HG02763 (cell line): Measurements from ENCODE around the gene CD274.
"Not testable (repeated sequence)": the region's sequence is repeated elsewhere in the genome, so short reads cannot be mapped to it uniquely, and the experiment has no call there.

ENCODE experiments used
- ATAC-seq: cut with Tn5 transposase; IDR thresholded peaks from one replicate; pipeline ENCODE4 v1.9.1; 2021; ENCODE audit warnings: mild to moderate bottlenecking, moderate library complexity; ENCODE audit not compliant: unreplicated experiment

Gene CD274

DNA sequence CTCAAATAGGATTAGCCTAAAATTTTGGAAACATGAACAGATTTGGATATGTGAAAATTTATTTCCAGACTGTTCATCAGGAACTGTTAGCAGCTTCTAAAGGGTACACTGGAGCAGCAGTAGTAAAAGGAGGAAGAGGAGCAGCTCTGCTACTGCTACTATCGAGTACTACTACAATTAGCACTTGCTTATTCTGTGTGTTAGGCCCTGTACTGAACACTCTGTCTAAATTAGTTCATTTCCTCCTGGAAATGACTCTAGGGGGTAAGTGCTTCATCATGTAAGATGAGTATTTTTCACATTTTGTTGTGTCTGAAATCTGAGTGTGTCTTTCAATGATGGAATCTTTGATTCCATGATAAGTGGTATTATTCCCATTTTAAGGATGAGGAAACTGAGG is 9.8 kb downstream of the CD274 start:
- no peak for ATAC-seq

DNA sequence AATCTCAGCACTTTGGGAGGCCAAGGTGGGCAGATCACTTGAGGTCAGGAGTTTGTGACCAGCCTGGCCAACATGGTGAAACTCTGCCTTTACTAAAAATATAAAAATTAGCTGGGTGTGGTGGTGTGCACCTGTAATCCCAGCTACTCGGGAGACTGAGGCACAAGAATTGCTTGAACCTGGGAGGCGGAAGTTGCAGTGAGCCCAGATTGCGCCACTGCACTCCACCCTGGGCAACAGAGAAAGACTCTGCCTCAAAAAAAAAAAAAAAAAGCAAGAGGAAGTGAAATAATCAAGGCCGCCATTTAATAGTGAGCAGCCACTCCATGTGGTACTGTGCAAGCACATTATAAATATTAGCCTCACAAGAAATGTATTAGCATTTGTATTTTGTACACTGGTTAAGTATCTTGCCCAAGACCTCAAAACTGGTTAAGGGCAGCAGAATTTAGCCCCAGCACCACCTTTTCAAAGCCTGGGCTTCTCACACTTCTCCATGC is 14.5 kb downstream of the CD274 start:
- not testable (repeated sequence) for ATAC-seq

DNA sequence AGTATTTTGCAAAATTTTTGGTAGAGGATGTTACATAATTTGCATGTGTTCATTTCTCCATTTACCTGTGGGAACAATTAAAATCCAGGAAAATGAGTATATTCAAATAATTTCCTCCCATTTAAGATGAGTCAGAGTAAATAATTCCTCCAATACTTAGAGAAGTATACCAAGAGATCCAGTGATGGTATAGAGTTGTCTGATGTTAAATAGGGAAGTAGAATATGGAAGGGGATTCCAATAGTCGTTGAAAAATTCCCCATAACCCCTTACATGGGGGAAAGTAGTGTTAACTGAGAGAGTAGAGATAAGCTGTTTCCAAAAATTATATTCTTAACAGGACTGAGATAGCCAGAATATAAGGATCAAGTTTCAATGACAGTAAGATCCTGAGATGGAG is 15.7 kb downstream of the CD274 start:
- no peak for ATAC-seq

DNA sequence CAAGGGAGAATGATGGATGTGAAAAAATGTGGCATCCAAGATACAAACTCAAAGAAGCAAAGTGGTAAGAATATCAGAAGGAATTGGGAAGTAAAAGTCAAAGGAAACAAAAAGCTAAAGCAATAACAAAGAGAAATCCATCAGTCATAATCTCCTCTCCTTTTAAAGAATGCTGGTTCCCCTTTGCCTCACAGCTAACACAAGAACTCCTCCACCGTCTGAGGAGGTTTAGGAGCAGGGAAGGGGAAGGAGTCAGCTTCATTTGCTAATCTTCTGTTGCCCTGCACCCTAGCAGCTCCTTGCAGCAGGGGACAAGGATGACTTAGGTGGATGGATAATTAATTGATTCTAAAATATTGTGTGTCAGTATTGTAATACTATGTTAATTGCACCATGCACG is 16.4 kb downstream of the CD274 start:
- ATAC-seq = no peak

DNA sequence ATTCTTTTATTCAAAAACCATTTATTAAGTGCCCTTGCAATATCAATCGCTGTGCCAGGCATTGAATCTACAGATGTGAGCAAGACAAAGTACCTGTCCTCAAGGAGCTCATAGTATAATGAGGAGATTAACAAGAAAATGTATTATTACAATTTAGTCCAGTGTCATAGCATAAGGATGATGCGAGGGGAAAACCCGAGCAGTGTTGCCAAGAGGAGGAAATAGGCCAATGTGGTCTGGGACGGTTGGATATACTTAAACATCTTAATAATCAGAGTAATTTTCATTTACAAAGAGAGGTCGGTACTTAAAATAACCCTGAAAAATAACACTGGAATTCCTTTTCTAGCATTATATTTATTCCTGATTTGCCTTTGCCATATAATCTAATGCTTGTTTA is 18.5 kb downstream of the CD274 start:
- no peak for ATAC-seq

DNA sequence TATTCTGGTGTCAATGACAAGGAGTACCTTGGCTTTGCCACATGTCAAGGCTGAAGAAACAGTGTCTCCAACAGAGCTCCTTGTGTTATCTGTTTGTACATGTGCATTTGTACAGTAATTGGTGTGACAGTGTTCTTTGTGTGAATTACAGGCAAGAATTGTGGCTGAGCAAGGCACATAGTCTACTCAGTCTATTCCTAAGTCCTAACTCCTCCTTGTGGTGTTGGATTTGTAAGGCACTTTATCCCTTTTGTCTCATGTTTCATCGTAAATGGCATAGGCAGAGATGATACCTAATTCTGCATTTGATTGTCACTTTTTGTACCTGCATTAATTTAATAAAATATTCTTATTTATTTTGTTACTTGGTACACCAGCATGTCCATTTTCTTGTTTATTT is 19.8 kb downstream of the CD274 start:
- ATAC-seq = no peak

DNA sequence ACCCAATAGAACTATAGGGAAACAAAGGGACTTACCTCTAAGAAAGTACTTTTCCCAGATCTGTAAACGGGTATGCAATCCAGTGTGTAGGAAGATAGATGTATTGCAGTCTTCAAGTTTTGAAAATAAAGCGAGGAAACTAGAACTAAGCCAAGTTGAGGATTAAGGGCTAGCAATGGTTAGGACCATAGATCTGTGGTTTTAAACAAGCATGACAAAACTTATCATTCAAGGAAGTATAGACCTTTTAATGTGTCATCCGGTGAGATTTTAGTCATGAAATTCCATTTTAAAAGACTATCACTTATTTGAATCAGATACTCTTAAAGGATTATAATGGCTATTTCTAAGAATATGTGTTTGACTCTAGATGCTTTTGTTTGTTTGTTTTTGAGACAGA is 20.5 kb downstream of the CD274 start:
- ATAC-seq = no peak

DNA sequence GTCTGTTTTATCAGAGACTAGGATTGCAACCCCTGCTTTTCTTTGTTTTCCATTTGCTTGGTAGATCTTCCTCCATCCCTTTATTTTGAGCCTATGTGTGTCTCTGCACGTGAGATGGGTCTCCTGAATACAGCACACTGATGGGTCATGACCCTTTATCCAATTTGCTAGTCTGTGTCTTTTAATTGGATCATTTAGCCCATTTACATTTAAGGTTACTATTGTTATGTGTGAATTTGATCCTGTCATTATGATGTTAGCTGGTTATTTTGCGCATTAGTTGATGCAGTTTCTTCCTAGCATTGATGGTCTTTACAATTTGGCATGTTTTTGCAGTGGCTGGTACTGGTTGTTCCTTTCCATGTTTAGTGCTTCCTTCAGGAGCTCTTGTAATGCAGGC is 25.3 kb downstream of the CD274 start:
- ATAC-seq = not testable (repeated sequence)

DNA sequence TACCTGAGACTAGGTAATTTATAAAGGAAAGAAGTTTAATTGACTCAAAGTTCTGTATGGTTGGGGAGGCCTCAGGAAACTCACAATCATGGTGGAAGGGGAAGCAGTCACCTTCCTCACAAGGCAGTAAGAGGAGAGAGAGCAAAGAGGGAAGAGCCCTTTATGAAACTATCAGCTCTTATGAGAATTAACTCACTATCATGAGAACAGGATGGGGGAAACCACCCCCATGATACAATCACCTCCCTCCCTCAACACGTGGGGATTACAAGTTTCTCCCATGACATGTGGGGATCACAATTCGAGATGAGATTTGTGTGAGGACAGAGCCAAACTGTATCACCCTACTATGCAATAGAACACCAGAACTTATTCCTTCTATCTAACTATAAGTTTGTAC is 27.9 kb downstream of the CD274 start:
- ATAC-seq = no peak

DNA sequence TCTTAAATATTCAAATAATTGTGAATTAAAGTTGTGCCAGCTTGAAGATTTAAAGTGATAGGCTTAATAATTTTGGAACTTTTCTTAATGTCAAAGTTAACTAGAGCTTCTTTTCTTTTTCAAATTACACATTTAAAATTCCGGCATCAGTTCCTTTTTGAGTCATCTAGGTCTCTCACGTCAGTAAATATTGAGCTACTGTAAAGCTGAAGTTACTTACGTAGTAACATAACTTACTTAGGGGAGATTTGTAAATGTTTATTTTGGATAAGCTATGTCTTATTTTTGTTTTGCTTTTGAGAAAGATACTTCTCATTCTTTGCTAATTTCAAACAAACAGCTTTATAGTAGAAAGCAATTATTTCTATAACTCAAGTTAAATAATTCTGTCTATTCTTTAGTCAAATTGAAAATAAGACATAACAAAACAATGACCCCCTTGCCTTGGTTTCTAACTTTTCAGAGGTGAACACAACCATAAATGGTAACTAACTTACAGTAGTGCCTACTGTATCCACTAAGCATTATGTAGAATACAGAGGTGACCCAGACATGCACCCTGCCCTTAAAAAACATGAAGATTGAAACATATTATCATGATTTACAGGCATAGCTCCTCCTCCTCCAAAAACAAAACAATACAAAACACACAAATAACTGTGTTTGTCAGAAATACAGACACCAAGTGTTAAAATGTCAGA is 29.8 kb downstream of the CD274 start:
- ATAC-seq = no peak

DNA sequence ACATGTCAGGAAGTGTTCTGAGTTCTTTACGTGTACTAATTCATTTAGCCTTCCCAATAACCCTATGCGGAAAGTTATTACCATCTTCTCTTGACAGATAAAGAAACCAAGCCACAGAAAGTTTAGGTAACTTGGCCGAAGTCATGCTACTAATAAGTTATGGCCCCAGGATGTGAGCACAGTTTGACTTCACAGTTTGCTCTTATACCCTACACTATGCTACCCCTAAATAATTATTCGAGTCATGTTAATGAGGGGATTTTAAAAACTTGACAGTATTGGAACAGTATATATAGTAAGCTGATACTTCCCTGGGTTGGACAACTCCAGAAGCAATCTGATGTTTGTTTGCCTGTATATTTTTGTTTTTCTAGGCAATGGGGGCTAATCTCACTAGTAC is 30.6 kb downstream of the CD274 start:
- ATAC-seq = no peak

DNA sequence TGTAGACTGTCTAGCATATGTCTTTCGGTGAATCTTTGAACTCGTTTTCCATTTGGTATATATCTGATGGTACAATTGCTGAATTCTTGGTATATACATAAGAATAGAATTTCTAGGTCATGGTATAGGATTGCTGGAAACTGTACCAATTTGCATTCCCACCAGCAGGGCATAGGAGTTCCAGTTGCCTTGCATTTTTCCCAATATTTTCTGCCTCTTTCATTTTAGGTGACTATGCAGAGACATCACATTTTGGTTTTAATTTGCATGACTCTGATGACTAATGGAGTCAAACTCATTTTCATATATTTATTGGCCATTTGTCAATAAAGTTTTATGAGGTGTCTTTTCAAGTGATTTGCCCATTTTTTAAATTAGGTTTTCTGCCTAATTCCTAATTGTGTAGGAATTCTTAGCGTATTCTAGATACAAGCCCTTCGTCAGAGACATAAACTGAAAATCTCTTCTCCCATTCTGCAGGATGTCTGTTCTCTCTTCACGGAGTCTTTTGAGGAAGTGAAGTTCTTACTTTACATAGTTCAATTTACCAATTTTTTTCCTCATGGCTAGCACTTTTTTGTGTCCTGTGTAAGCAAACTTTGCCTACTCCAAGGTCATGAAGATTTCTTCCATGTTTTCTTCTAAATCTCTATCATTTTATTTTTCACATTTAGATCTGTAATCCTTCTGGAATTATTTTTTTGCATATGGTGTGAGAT is 31.1 kb downstream of the CD274 start:
- ATAC-seq = no peak

DNA sequence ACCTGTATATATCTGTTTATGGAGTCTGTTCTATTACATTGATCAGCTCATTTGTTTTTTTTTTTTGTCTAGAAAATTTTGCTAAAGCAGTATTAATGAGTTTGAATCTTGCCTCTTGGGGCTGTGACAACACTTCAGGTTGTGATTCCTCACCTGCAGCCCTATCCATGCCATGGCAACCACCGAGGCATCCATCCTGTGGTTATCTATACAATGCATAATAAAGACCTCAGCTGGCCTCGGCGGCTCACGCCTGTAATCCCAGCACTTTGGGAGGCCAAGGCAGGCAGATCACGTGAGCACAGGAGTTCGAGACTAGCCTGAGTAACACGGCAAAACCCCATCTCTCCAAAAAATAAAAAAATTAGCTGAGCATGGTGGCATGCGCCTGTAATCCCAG is 31.9 kb downstream of the CD274 start:
- no peak for ATAC-seq

DNA sequence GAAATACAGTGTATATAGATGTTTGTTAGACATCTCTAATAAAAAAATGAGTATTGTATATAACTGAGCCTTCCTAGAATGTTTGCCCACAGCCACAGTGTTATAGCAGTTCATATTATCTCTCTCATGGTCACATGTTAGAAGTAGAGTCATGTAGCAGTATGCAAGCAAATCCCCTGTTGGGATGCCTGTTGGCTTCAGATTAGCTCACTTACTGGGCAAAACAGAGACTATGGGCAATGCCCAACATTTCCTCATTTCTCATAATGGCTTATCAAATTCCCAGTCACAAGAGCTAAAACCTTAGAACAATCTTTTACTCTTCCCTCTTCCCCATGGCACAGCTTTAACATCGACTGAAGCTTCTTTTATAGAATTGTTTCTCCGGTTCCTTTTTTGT is 33.0 kb downstream of the CD274 start:
- ATAC-seq = no peak

DNA sequence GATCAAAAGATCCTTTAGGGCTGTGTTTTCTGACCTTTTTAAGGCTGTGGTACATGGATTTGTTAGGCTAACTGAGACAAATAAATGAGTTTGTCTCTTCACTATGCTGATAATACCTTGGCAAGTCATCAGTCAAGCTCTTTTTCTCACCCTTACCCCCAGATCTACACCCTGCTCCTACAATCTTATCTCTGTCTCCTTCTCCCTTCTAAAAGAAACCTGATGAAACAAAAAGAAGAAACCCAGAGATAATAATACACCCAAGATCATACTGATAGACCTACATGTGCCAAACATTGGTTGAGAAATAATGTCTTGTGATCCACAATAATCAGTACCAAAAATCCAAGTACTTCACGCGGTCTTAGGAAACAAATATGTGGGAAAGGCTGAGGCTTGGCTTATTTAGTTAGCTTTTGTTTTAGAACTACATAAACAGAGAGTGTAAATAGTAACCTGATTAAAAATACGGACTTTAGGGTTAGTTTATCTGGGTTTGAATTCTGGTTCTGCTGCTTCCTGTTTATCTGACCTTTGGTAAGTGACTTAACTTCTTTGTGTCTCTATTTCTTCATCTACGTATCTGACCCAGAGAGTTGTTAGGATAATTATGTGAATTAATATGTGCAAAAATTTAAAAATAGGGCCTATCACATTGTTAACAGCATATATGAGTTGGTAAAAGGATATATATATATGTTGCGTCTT is 35.2 kb downstream of the CD274 start:
- ATAC-seq = no peak

DNA sequence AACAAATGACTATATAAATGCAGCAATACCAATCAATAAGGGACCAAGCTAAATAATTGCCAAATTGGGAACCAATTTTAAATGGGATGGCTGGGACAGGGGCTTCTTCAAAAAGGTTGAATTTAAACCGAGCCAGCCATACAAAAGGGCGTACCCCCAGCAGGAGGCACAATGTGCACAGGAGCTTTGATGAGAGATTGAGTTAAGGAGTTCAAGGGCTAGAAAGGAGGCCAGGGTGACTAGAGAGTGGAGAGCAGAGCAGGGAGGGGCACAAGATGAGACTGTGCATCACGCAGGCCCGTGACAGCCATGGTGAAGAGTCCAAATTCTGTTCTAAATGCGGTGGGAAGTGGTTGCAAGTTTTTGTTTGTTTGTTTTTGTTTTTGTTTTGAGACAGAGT is 36.6 kb downstream of the CD274 start:
- ATAC-seq = no peak

DNA sequence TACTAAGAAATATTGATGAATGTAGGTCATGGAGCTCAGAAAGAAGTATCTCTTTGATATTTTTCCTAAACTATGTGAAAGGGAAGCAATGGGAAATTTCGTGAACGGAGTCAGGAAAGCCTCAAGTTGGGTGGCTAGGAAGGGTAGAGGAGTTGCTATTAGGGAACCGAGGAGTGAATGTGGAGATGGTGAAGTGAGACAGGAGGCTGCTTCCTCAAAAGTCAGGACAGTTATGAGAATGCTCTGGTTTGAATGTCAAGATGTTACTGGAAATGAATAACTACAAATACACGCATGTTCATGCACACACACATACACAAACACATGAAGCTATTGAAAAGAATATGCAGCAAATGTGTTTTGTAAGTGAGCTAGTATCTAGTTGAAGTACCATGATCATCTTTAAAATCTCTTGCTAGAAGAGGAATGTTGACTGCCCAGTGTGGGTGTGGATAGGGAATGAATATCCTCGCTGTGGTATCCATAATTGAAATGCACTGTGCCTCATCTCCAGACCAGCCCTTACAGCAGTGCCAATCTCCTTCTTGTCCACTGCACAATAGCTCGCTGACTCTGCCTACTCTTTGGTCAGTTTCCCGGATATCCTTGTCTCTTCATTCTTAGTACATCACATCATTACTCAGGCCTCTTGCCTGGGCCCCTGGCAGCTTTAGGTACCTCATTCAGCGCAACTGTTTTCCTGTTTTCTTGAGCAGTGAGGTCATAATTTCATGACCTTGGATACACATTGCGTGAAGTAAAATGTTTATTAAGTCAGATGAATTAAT is 38.1 kb downstream of the CD274 start:
- ATAC-seq = no peak

DNA sequence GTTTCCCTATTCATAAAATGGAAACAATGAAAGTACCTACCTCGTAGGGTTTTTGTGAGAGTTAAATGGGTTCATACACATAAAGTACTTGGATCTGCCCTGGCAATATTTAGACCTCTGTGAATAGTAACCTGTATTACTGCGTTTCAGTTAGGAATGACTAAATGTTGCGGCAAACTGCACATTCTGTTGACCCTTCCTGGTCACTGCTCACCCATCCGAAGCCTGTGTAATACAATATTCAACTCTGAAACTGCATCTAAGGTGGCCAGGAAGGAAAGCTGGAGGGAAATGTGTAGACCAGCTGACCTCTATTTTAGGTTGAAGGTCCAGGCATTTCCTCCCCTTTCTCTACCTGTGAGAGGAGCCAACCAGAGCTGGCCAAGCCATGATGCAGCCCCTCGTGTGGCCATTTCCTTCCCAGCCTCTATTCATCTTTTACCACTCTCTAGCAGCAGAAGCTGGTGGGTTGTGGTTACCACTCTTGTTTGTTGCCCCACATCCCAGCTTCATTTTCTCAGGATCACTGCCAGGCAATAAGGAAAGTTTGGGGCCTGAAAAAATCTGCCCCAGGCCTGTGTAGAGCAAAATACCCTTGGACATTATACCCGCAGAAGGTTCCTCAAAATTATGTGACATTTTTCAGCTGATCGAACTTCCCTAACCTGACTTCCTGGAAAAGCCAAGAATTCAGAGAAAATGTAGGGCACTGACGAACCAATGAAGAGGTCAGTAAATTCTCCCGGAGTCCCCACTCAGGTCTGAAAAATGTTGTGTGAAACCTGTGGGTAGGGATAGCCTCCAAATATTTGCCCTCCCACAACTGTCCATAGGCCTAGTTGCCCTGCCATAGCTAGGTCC is 39.5 kb downstream of the CD274 start:
- ATAC-seq = no peak

DNA sequence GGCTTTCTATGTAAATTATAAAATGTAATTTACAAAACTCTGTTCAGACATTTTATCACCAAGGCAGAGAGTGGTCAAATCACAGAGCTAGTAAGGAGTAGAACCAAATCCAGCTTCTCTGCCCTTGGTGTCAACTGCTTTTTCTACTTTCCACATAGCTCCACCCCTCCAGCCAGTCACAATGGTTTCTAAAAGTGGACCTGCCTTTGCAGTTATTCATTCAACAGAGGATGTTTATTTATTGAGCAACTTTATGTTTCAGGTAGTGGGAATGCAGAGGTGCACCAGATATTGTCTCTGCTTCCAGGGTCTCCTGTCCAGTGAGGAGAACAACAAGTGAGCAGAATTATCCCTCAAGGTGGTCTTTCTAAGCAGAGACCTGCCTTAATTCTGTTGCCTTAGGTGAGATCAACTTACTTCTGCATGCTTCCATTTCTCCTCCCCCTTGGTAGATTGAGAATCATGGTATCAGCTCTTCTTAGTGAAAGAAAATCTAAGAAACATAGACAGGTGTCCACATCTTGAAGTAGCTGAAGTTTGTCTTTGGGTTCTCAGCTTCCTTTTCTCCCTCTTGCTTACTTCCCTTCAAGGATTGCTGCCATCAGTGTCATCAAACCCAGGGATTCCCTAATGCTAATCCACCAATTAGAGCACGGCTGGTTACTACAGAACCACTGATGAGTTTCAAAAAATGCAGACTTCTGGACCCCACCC is 42.8 kb downstream of the CD274 start:
- ATAC-seq = peak; percentile 23
